Myocyte (in vitro differentiated cells): ENCODE measurements around the gene PALD1. TPM values are rescaled to one million over a fixed set of nuclear protein-coding genes. Genes with fewer than 3 reads are reported as not detected.
"Not testable (repeated sequence)": the region's sequence is repeated elsewhere in the genome, so short reads cannot be mapped to it uniquely, and the experiment has no call there.

ENCODE experiments used
- DNase-seq: peaks from one replicate; pipeline ENCODE4 v3.0.0-alpha.2; 2012; ENCODE audit warnings: low read depth
- total RNA-seq: library from RNA; depleted of rRNA; stranded (reverse); fragments of >200 nt; gene quantifications from 2 replicates; pipeline ENCODE4 v1.2.3, GENCODE V29; 2014

PALD1 gene
- total RNA-seq, 1 donor from 2014 or later: 0.21 TPM

- DNase-seq: no peak
Observed at GRCh38 chr10:70568781-70569495, 90.4 kb downstream of the PALD1 start.

- DNase-seq: no peak
Observed at GRCh38 chr10:70571236-70571635, 92.7 kb downstream of the PALD1 start.

GRCh38 chr10:70571636-70572439 is 93.3 kb downstream of the PALD1 start:
- no peak for DNase-seq

- DNase-seq: no peak
Observed at GRCh38 chr10:70573599-70574506, 95.3 kb downstream of the PALD1 start.

GRCh38 chr10:70575486-70575873 is 96.9 kb downstream of the PALD1 start:
- DNase-seq: peak; percentile 17

- DNase-seq: peak; percentile 91
Observed at GRCh38 chr10:70575874-70576802, 97.6 kb downstream of the PALD1 start.

- DNase-seq: peak; percentile 39
Observed at GRCh38 chr10:70576803-70577517, 98.4 kb downstream of the PALD1 start.

- peak; percentile 89 for DNase-seq
Observed at GRCh38 chr10:70578371-70578947, 99.9 kb downstream of the PALD1 start.

- peak; percentile 53 for DNase-seq
Observed at GRCh38 chr10:70579234-70580002, 100.9 kb downstream of the PALD1 start.

- not testable (repeated sequence) for DNase-seq
Observed at GRCh38 chr10:70581176-70581575, 102.6 kb downstream of the PALD1 start.

- no peak for DNase-seq
Observed at GRCh38 chr10:70582793-70583668, 104.5 kb downstream of the PALD1 start.

- no peak for DNase-seq
Observed at GRCh38 chr10:70583669-70584037, 105.1 kb downstream of the PALD1 start.

GRCh38 chr10:70584366-70584765 is 105.8 kb downstream of the PALD1 start:
- no peak for DNase-seq

- peak; percentile 32 for DNase-seq
Observed at GRCh38 chr10:70584909-70585544, 106.5 kb downstream of the PALD1 start.

GRCh38 chr10:70585578-70586169 is 107.1 kb downstream of the PALD1 start:
- DNase-seq: no peak

- no peak for DNase-seq
Observed at GRCh38 chr10:70586348-70586930, 107.9 kb downstream of the PALD1 start.
